HG03025 (cell line): Measurements from ENCODE around the gene CERK.
"Not testable (repeated sequence)": the region's sequence is repeated elsewhere in the genome, so short reads cannot be mapped to it uniquely, and the experiment has no call there.

Experiments used
- ATAC-seq: cut with Tn5 transposase; IDR thresholded peaks from one replicate; pipeline ENCODE4 v1.9.1; 2021; ENCODE audit warnings: mild to moderate bottlenecking, moderate library complexity; ENCODE audit not compliant: unreplicated experiment, low FRiP score

Gene CERK

GRCh38 chr22:46734830-46735453 is 3.1 kb downstream of the CERK start:
- ATAC-seq = no peak

DNA sequence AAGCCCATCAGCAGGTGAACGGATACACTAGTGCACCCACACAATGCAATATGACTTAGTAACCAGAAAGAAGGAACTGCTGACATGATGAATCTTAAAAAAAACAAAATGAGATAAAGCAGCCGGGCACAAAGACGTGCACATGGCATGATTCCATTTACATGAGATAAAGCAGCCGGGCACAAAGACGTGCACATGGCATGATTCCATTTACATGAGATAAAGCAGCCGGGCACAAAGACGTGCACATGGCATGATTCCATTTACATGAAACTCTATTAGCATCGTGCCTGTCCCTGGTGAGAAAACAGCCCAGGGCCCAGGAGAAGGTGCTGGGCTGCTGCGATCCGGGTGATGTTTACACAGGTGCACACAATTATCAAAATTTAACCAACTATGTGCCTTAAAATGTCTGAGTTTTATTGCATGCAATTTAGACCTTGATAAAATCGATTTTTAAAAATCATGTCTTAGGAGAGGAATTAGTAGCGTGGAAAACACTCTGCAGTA is 3.8 kb downstream of the CERK start:
- not testable (repeated sequence) for ATAC-seq

DNA sequence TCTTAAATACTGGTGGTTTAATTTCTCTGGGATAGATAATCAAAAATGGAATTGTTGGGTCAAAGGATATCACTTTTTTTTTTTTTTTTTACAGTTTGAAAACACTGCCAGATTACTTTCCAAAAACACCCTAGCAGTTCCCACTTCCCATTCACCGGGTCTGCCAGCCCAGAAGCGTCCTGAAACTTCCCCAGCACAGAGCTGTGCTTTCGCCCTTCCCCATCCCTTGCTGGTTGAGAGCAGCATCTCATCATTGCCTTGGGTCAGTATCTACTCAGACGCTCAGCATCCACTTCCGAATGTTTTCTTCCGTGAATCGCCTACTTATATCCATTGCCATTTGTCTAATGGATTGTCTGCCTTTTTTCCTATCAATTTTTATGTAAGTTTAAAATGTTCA is 5.5 kb downstream of the CERK start:
- ATAC-seq = no peak

GRCh38 chr22:46732041-46732379 is 6.0 kb downstream of the CERK start:
- ATAC-seq = no peak

DNA sequence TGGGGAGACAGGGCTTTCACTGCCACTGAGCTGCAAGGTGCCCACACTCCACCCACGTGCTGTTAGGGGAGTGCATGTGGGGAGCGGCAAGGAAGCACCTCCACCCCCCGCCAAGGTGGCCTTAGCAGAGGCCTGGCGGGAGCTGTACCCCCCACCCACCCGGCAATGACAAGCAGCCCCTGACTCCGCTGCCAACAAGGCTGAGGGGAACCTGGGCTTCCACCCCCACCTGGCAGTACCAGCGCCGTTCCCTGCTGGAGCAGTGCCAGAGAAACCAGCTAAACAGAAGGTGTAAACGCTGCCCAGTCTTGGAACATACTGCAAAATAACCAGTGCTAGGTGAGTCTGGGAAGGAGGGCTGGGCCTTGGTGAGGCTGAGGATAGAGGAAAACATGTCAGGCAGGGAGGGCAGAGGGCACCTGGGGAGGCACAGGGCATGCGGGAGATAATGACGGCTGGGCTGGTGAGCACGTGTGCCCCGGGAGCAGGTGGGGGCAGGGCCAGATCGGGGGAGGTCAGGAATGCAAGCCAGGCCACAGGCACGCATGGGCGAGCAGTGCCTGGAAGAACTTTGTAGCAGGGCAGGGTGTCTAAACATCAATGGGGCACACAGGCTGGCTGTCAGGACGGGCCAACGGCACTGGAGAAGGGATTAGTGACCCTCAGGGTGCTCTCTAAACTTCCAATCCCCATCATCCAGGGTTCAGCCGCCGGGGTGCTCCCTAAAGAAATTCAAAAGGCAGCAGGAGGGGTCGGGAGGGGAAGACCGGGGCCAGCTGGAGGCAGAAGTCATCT is 6.6 kb downstream of the CERK start:
- no peak for ATAC-seq

- ATAC-seq = no peak
Measured at GRCh38 chr22:46730568-46731245, 7.3 kb downstream of the CERK start.

- no peak for ATAC-seq
Measured at GRCh38 chr22:46728470-46728869, 9.6 kb downstream of the CERK start.

DNA sequence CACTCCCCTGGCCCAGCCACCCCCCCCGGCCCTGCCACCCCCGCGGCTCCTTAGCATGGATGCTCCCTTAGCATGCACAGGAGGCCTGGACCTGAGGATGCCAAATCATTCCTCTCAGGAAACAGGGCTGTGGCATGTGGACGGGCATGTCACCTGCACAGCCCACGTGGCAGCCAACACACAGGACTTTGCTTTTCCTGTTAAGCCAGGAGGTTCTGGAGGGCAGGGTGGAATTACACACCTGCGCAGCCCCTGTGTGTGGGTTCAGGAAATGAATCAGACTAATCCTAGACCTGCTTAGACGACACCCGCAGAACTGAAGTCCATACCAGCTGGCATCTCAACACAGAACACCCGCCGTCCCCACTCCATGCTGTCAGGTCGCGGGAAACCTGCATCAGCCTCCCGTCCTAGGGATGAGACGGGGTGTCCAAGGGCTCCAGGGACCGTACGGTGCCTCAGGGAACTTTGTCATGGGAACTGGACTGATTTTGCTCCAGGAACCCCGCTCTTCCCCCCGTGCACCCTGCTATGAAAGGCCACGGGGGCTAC is 10.2 kb downstream of the CERK start:
- ATAC-seq = no peak

- no peak for ATAC-seq
Measured at GRCh38 chr22:46726986-46727317, 11.1 kb downstream of the CERK start.

DNA sequence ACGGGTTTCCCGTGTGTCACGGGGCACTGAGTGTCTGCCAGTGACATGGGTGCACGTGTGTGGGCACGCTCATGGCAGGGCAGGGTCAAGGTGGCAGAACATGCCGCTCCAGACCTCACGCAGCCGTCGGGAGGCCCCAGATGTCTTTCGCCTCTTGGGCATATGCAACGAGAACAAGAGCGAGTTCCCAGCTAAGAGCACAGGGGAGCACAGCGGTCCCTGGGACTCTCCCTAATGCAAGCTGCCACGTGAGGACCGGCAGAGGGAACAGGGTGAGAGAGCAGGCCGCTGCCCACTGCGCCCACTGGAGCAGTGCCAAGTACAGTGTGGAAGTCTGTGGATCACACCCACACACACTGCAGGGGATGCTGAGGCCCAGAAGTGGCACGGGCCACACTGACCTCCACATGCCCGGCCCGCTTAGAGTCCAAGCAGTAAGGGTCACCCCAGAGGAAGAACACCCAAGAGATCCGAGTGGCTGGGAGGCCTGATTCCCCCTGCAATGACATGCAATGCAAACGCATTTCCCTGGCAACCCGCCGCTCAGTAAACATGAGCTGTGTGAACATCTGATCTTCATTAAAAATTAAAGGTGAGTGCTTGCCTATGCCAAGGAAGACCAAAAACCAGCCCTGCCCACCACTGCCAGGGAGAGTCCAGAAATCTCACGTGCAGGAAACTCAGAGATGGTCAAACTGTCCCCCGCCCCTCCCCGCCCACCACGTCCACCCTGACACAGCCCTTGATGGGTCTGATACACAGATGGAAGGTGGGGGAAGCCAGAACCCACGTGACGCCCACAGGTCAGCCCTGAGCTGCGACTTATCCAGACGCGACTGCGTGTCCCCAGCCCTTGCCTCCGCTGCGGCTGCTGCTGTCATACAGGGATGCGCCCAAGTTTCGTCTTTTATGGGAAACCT is 11.7 kb downstream of the CERK start:
- no peak for ATAC-seq

DNA sequence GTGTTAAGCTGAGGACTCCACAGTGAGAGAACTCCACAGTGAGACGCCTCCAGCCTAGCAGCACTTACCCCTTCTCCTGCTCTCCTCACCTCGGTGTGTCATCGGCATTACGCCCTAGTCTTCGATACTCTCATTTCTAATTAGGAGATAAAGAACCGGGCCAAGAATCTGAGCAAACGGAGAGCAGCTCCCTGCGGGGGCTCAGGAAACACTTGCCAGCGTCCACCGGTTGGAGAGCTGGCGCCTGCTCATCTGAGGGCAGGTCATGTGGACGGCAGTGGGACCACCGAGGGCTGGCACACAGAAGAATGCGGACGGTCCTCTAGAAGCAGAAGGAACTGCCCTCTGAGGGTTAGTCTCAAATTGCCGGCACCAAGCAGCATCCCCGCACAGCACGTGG is 13.0 kb downstream of the CERK start:
- no peak for ATAC-seq

DNA sequence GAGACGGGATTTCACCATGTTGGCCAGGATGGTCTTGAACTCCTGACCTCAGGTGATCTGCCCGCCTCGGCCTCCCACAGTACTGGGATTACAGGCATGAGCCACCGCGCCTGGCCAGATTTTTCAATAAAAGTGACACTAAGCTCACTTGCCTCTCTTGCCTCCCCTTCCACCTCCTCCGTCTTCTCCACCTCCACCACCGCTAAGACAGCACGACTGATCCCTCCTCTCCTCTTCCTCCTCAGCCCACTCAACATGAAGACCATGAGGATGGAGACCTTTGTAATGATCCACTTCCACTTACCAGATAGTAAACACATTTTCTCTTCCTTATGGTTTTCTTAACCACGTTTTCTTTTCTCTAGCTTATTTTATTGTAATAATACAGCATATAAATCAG is 14.2 kb downstream of the CERK start:
- ATAC-seq = no peak

GRCh38 chr22:46721501-46722085 is 16.5 kb downstream of the CERK start:
- ATAC-seq = no peak

DNA sequence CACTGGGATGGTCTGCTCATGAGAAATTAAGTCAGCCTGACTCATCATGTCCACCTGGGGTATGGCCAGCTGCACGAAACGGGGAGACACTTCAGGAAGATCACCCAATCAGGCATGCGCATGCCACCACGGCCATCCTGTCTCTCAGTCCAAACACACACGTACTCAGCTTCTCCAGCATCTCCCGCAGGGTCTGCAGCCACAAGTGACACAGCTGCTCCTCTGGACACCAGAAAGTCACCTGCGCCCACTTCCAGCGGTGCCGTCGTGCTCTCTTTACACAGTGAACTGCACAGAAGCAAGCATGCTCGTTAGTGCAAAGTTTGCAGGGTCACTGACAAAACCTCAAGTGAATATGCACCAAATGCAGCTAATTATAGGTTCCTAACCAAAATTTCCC is 18.1 kb downstream of the CERK start:
- ATAC-seq = no peak

DNA sequence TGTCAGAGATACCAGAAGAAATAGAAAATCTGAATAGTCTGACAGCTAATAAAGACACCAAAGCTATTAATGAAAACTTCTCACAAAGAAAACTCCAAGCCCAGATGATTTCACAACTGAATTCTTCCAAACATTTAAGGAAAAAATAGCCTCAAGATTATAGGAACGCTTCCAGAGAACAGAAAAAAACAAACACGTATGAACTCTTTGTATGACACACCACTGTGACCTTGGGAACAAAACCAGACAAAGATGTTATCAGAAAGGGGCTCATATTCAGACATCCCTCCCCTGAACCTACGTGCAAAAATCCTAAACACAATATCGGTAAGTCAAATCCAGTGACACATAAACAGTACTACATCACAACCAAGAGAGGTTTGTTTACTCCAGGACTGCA is 23.5 kb downstream of the CERK start:
- ATAC-seq = no peak

- ATAC-seq = no peak
Measured at GRCh38 chr22:46712288-46712687, 25.8 kb downstream of the CERK start.

- no peak for ATAC-seq
Measured at GRCh38 chr22:46710806-46711205, 27.2 kb downstream of the CERK start.

GRCh38 chr22:46708766-46709330 is 29.2 kb downstream of the CERK start:
- no peak for ATAC-seq

DNA sequence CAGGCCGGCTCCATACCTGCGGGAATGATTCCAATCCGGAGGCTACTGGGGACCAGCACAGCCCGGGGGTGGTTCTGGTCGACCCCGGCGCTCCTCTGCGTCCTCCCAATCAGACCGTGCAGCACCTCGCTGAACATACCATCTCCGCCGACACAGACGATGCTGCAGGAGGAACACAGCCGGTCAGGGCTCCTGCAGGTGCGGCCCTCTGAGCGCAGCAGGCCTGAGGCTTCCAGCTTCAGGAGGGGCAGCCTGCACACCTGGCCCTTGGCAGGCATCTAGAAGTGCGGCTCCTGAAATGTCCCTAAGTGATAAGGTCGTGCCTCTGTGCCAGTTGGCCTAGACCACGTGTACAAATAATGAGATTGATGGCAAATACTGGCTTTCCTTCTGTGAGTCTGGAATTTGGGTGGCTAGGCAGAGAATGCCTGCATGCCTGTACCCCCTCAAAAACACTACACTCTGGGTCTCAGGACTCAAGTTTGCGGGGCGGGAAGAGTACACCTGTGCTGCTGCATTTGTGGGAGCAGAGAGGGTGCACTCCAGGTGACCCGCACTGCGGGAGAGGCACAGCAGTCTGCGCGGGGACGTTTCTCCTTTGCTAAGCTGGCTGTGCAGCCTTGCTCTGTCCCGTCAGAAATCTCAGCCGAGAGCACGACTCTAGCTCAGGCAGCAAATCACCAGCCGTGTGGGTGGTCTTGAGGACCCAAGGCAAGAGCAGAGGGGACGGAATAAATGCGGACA is 30.1 kb downstream of the CERK start:
- ATAC-seq = no peak
